ENCODE measurements around the gene HIC1. TPM values are rescaled to one million over a fixed set of nuclear protein-coding genes. Genes with fewer than 3 reads are reported as not detected.

Gene HIC1
- total RNA-seq, 1 experiment from 2014 or later: 1.0 TPM

GRCh38 chr17:2023692-2024571 is 31.0 kb upstream of the HIC1 start:
- no TSS peak for BruUV-seq (replicated peaks)
- TF ChIP-seq CTCF (IDR thresholded peaks at IDR 0.05; ENCODE audit: unreplicated experiment): no peak
- H3K9me3 Mint-ChIP-seq (ENCODE audit: unreplicated experiment): no peaks in the 10 kb centered on the region
- peaks cover 11% of the 10 kb centered on the region for H3K4me1 Mint-ChIP-seq (ENCODE audit: insufficient read depth, unreplicated experiment)
- intact Hi-C loops (cut with micrococcal nuclease): no loop called here
- peak overlapping the region; percentile 78 for H3K4me3 Mint-ChIP-seq (ENCODE audit: unreplicated experiment)
- CTCF ChIA-PET: interaction anchor here (0.6 to 7.4 kb wide), 7 partner anchors 16 to 241 kb away, joined by 3 to 124 read pairs (median 5); no protein-coding TSS in a partner anchor
- H3K27ac Mint-ChIP-seq (ENCODE audit: low read depth, unreplicated experiment): no peak overlapping the region
- no peaks in the 10 kb centered on the region for H3K36me3 Mint-ChIP-seq (ENCODE audit: insufficient read depth, unreplicated experiment)
- DNase-seq (ENCODE audit: unreplicated experiment): peak; percentile 61
- POLR2A ChIA-PET: interaction anchor here (0.7 to 4.9 kb wide), 10 partner anchors 10 to 312 kb away, joined by 3 to 50 read pairs (median 6); partner anchors contain the start of genes RPA1, SMYD4 and TSR1
- H3K27me3 Mint-ChIP-seq (ENCODE audit: insufficient read depth, unreplicated experiment): no peaks in the 10 kb centered on the region

GRCh38 chr17:2024572-2025219 is 30.2 kb upstream of the HIC1 start:
- CTCF ChIA-PET: interaction anchor here (0.5 to 7.4 kb wide), 17 partner anchors 16 to 143 kb away, joined by 3 to 124 read pairs (median 5); no protein-coding TSS in a partner anchor
- Mint-ChIP-seq H3K27ac (ENCODE audit: low read depth, unreplicated experiment) (no peak overlapping the region), H3K27me3 (ENCODE audit: insufficient read depth, unreplicated experiment) (no peaks in the 10 kb centered on the region), H3K4me1 (ENCODE audit: insufficient read depth, unreplicated experiment) (peaks cover 5% of the 10 kb centered on the region), H3K9me3 (ENCODE audit: unreplicated experiment) (no peaks in the 10 kb centered on the region), H3K4me3 (ENCODE audit: unreplicated experiment) (peak overlapping the region; percentile 78), H3K36me3 (ENCODE audit: insufficient read depth, unreplicated experiment) (no peaks in the 10 kb centered on the region)
- intact Hi-C loops (cut with micrococcal nuclease): loop anchor here (1.0 to 5.0 kb wide), 3 partner anchors 43 to 307 kb away; no protein-coding TSS in a partner anchor
- TF ChIP-seq CTCF (IDR thresholded peaks at IDR 0.05; ENCODE audit: unreplicated experiment): no peak
- no peak for DNase-seq (ENCODE audit: unreplicated experiment)
- BruUV-seq (replicated peaks): no TSS peak
- POLR2A ChIA-PET: interaction anchor here (0.6 to 4.9 kb wide), 20 partner anchors 9 to 924 kb away, joined by 3 to 50 read pairs (median 4); partner anchors contain the start of genes OVCA2, RPA1 and SMYD4

- intact Hi-C loops (cut with micrococcal nuclease): loop anchor here (1.0 to 5.0 kb wide), 3 partner anchors 44 to 308 kb away; no protein-coding TSS in a partner anchor
- peak; percentile 82 for DNase-seq (ENCODE audit: unreplicated experiment)
- ChIA-PET CTCF (interaction anchor here (0.5 to 7.4 kb wide), 23 partner anchors 15 to 1803 kb away, joined by 3 to 124 read pairs (median 4); no protein-coding TSS in a partner anchor), POLR2A (interaction anchor here (0.6 to 4.9 kb wide), 21 partner anchors 13 to 925 kb away, joined by 3 to 50 read pairs (median 4); partner anchors contain the start of genes OVCA2, RPA1 and SMYD4)
- Mint-ChIP-seq H3K4me3 (ENCODE audit: unreplicated experiment) (peak within 1 kb of the TSS; percentile 78), H3K36me3 (ENCODE audit: insufficient read depth, unreplicated experiment) (no peaks in the 10 kb centered on the region), H3K27me3 (ENCODE audit: insufficient read depth, unreplicated experiment) (no peaks in the 10 kb centered on the region), H3K4me1 (ENCODE audit: insufficient read depth, unreplicated experiment) (peaks cover 5% of the 10 kb centered on the region), H3K27ac (ENCODE audit: low read depth, unreplicated experiment) (no peak within 1 kb of the TSS), H3K9me3 (ENCODE audit: unreplicated experiment) (no peaks in the 10 kb centered on the region)
- no TSS peak for BruUV-seq (replicated peaks)
- no peak for TF ChIP-seq CTCF (IDR thresholded peaks at IDR 0.05; ENCODE audit: unreplicated experiment)
These were observed 29.7 kb upstream of the HIC1 start, which contains the start of gene RTN4RL1 for GRCh38 chr17:2025220-2025621. Gene RTN4RL1, minus strand, starts transcription at chr17:2025334. Its CDS starts 469 bp downstream, at chr17:2024865.

Data from MCF 10A (cell line).